CD4-positive, alpha-beta T cell treated with Interleukin-21 for 1 hour (primary cell): ENCODE data around the gene CDC42SE2.
"Not testable (repeated sequence)": the region's sequence is repeated elsewhere in the genome, so short reads cannot be mapped to it uniquely, and the experiment has no call there.

Experiments
- DNase-seq: peaks from one replicate; pipeline ENCODE4 v3.0.0-alpha.2; 2020

Gene CDC42SE2

DNA sequence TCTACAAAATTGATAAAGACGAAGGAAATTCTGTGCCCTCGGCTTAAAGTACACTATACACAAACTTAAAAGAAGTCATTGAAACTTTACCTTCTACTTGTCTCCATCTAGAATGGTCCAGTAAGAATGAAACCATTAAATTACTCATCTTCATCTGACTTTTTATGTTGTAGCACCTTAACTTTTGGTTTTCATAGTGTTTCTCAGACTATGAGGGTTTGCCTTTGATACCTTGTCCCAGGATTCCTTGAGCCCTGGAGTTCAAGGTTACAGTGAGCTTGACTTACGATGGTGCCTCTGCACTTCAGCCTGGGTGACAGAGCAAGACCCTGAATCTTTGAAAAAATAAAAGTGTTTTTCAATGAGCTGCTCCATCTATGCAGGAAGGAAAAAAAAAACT, 132.2 kb downstream of the CDC42SE2 start:
- peak; percentile 35 for DNase-seq

DNA sequence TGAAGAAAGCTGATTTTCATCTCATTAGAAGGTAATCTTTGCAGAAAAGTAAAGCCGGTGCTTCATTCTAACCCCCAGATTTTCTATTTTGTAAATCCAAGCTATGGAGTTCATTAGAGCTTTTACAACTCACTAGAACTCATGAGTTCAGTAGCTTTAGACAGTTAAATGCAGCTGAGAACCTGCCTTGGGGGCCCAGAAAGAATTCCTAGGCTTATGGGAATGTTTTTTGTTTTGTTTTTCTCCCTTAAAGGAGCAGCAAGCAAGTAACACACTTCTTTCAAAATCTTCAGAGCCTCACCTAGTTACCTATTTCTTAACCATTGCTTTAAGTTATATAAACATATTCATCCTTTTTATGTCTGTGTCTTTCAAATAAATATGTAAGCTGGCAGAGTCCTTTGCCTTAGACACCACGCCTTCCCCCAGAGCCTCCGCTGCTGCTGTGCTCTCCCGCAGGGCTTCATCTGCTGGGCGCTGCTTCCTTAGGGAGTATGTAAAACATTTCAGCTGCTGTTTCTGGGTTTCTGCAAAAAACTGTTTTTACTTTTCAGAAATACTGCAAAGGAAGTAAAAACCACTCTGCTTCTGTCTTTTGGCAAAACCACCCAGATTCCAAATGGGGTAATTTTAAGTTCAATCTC, 132.9 kb downstream of the CDC42SE2 start:
- no peak for DNase-seq

DNA sequence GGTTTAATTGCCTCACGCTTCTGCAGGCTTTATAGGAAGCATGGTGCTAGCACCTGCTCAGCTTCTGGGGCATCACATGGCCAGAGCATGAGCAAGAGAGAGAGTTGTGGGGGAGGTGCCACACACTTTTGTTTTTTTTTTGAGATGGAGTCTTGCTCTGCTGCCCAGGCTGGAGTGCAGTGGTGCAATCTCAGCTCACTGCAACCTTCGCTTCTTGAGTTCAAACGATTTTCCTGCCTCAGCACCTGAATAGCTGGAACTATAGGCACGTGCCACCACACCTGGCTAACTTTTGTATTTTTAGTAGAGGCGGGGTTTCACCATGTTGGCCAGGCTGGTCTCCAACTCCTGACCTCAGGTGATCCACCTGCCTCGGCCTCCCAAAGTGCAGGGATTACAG, 135.2 kb downstream of the CDC42SE2 start:
- not testable (repeated sequence) for DNase-seq

DNA sequence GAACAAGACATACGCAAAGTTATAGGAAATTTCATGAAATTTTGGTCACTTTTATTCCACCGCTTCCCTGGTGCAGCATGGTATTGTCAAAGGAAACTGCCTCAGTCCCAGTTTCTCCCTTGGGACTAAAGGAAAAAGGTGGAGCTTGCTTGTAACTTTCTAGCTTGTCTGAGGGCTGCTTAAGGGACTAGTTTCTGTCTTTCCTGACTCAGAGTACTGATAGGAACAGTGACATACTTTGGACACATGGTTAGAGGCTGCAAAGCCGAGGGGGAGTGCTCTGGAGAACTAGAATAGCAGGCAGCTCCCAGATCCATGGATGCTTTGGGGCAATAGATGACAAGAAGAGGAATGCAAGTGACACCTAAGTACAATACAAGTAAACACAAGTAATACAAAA, 136.7 kb downstream of the CDC42SE2 start:
- DNase-seq: no peak

DNA sequence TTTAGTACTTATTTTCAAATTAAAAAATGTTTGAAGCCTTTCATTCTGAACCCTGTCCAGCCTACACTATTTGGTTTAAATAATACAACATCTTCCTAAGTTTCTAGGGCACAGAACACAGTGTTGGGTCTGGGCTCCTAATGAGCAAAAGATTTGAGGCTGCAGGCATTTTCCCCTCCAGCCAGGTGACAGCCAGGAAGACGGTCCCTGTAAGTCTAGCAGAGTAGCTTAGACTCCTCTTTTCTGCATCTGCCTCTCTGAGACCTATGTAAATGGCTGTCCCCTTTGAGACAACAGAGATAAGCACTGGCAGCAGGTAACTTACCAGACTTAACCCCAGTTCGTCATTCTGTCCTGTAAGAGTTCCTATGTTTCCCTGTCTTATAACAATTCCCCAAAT, 141.8 kb downstream of the CDC42SE2 start:
- no peak for DNase-seq

DNA sequence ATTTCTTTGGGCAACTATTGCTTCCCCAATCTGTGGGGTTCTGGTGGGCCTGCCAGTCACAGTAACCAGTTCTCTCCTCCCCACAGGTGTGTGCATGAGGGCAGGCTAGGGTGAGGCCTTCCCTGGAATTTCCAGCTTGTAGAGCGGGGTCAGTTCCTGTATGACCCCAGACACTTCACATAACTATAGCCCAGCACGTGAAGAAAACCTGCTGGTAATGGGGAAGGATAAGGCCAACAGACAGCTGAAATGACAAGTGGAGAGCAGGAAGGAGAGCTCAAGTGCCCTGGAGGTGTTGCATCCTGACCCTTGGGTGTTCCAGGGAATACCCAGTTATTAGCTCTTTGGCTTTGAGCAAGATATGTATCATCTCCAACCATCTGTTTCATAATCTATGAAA, 142.2 kb downstream of the CDC42SE2 start:
- no peak for DNase-seq

DNA sequence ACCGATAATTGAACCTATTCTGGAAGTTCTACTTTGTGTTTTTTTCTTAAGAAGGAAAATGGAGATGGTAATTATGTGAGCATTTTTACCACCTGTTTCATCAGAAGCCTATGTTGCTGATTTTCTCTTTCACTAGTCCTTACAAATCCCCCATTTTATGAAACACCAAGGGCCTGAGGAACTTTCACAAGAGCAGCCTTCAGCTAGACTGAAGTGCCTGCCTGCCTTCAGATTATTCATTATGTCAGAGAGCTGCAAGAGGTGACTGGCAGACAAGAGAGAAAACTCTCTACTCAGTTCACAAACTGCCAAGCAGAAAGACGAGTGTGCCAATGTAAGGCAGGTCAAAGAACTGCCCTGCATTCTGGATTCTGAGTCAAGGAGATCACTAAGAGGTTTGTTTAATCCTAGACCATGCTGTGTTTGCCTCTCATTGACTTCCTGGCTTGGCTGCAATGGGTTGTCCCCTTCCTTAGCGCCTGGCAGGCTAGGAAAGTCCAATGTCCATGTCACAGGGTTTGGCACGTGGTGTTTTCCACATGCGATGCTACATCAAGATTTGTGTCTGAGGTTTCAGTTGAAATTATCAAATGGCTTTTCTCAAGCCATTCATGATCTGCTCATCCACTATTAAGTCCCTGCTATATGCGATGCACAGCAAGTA, 143.3 kb downstream of the CDC42SE2 start:
- DNase-seq: no peak

DNA sequence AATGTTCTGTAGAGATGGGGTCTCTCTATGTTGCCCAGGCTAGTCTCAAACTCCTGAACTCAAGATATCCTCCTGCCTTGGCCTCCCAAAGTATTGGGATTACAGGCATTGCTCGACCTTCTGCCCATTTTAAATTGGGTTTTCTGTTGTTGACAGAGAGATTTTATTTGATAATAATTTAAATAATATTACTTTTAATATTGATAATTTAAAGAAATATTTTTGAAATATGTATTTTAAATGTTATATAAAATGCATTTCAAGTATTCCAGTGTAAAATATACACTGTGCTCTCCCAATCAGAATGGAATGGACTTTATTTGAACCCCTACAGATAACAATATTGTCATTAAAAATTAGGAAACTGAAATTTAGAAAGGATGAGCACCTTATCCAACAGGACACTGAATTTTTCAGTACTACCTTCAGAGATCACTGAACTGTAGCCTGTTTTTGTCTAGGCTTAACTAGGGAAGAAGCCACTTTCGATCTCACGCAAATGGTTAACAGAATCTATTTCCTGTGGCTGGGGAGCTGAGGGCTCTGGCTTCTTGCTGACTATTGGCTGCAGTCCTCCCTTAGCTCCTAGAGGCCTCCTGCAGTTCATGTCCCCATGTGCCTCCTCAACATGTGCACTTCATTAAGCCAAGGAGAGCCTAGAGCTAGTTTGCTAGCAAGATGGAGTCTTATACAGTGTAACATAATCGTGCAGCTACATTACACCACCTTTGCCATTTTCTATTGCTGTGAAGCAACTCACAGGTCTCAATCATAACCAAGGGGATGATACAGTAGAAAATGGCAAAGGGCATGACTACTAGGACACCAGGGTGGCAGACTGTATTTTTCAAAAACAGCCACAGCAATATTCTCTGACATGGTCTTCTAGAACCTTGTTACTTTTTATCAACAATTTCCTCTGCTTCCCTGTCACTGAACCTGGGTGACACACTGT, 150.0 kb downstream of the CDC42SE2 start:
- DNase-seq: peak; percentile 55

DNA sequence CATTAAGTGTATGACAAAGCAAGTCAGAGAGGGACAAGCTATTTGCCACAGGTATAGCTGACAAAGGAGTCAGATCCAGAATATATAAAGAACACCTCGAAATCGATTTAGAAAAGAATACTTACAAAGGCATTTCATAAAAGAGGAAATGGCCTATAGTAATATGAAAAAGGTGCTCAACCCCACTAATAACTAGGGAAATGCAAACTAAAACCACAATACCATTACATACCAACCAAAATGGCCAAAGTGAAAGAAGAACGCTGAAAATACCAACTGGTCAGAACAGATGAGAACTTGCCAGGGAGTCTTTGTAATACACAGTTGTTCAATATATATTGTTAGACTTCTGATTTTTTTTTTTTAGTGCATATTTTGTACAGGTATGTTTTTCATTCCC, 152.9 kb downstream of the CDC42SE2 start:
- DNase-seq: no peak

DNA sequence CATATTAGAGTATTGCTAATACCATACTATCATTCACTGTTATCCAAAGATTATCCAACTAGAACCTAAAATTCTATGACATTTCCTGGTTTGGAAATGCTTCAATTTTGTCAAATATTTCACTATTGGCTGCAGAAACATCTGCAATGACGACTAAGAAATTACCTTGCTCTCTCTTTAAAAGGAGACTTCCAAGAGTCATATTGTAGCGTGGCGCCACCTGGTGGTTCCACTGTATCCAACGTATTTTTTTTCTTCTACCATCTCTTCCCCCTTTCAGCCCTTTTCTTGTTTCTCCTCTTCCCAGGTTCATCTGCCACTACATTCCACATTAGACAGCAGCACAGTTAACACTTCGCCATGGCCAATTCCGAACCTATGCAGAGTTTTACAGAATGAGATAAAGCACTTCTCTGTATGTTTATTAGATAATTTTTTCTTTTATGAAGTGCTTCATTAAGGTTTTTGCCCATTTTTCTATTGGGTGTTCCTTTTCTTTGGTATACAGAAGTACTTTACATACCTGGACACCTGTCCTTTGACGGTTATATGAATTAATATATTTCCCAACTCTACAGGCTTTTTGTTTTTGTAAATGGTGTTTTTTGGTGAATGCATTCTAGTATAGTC, 153.5 kb downstream of the CDC42SE2 start:
- peak; percentile 84 for DNase-seq

DNA sequence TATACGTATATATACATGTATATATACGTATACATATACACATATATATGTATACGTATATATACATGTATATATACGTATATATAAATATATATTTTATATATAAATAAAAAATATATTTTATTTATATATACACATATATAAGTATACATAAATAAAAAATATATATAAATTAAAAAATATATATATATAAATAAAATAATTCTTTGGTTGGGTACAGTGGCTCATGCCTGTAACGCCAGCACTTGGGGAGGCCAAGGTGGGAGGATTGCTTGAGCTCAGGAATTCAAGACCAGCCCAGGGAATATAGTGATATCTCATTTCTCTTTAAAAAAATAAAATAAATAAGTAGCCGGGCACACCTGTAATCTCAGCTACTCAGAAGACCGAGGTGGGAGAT, 155.0 kb downstream of the CDC42SE2 start:
- DNase-seq: no peak

DNA sequence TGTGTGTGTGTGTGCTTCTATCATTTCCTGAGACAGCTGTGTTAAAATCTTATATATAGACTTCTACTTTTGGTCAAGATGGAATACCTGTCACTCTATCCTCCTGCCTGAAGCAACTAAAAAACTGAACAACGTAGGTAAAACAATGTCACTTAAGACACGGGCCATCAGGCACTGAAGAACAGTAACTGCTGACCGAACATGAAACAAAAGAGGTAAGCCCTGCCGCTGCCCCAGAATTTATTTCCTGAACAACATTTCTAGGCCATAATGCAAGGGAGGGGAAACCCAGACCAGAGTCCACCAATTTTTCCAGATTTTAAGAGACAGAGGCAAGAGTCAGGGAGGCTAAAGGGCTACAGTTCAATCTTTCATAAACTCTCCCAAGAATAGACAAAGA, 156.0 kb downstream of the CDC42SE2 start:
- DNase-seq: no peak

DNA sequence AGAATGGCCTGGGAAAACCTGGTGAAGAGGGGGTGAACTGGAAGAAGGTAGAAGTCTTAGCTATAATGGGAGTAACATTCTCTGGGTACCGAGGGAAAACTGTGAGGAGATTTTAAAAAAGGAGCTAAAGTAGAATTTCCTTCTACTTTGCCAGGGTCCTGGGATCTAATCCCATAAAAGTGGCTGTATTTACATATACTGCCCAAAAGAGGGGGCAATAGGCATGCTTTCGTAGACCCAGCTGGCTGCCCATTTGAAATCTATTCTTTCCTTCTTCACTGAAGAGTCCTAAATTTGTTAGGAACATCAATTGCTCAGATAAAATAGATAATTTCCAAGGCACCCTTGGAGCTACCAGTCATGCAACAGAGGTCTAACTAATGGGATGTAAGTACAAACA, 159.2 kb downstream of the CDC42SE2 start:
- DNase-seq: no peak

DNA sequence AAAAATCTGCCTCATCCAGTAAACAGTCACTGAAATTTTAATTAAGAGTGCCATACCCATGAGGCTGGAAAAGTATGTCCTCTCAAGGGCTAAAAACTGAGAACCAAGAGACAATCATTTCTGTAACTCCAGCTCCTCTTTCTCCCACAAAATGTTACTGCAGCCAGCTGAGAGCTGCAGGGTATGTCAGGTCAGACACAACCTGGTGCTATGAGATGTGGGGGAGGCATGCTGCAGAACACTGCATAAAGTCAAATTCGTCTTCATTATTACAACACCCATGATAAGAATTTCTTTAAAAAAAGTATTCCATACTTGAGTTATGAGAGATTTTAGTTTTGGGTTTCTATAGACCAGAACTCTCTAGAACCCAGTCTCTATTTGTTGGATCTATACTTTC, 162.2 kb downstream of the CDC42SE2 start:
- DNase-seq: no peak

DNA sequence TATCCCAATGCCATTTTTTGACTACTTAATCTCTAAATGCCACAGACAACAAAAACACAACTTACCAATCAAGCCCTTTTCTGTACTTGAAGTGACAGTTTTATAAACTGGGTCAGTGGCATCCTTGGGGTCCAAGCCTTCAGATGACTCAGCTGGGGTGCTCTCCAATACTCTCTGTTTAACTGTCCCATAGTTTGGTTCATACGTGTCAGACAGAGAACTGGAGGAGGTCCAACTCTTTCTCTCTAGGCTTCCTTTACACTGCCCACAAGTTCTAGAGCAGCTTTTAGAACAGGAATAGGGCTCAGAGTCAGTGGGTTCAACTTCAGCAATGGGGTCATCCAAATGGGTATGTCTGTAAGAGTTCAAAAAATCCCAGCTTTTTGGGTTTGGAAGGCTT, 166.9 kb downstream of the CDC42SE2 start:
- no peak for DNase-seq

DNA sequence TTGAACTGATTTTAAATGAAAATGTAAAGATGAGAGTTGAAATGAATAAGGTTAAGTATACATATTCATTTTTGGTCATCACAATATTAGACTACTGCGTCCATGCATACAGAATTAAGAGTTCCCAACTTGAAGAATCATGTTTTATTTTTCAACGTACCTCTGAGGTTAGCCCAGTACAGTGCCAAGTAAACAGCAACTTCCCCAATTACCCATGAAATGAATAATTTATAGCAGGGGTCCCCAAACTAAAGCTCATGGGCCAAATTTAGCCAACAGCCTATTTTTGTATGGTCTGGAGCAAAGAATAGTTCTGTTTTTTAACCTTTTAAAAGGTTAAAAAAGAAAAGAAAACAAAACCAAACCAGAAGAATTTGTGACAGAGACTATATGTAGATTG, 167.9 kb downstream of the CDC42SE2 start:
- no peak for DNase-seq

DNA sequence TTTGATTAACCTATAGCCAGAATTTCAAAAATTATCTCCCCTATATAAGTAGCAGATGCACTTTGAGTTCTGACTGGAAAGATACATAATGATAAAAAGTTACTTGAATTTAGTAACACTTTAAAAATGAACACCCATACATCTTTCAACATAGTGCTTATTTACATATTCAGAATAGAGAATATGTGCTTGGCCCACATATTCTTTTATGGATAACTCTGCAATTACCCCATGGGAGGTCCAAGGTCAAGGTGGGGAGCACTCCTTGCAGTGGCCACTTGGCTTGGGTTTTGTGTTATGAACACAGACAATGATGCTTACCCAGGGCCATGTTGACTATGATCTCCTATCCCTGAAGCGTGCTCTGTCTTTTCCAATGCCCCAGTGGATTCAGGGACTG, 169.3 kb downstream of the CDC42SE2 start:
- DNase-seq: no peak

DNA sequence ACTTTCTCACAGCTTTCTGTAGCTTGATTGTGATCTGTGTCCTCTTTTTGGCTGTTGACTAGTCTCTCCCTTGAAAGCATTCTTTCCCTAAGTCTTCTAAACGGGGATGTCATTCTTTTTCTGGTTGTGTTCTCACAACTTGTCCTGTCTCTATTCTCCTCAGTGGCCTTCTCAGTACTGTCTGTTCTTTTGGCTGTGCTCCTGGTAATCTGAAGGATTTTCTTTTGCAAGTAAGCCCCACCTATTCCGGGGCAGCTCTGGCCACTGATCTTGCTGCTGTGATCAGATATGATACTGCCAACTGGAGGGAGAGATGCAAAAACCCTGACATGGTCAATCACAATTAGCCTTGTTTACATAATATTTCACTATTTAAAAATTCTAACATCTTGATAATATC, 172.2 kb downstream of the CDC42SE2 start:
- DNase-seq: no peak

DNA sequence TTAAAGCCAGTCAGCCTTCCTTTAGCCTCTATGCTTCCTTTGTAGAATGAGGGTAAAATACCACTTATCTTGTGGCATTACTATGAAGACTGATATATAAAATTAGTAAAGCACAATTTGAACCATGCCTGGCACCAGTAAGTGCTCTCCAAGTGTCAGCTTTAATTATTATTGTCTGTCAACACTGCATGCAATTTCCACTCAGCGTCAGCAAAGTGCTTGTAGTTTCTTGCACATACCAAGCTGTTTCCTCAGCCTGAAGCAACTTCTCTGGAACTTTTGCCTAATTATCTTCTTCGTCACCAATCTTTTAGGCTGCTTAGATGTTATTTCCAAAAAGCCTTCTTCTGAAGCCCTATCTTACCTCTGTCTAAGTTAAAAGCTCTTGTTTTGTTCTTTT, 177.3 kb downstream of the CDC42SE2 start:
- no peak for DNase-seq
